Breast epithelium (tissue), 4 donors: Measurements from ENCODE around the gene PER2. TPM values are rescaled to one million over a fixed set of nuclear protein-coding genes. Genes with fewer than 3 reads are reported as not detected.

Source experiments
- DNase-seq, 2 donors: peaks; one replicate each; pipeline ENCODE4 v3.0.0-alpha.2; 2019; ENCODE audit warnings: low spot score in 2 of 2
- H3K27ac ChIP-seq, 2 donors: fragments of 200-600 bp; sonication (generic) in 1 of 2; one replicate each; pipeline ENCODE4 v1.5.1; 2016 to 2019; ENCODE audit warnings: mild to moderate bottlenecking in 1 of 2
- H3K27me3 ChIP-seq, 2 donors: fragments of 200-600 bp; sonication (generic) in 1 of 2; one replicate each; pipeline versions ENCODE4 v1.5.1 to v1.6.0; 2017 to 2019; ENCODE audit warnings: control low read depth in 1 of 2, mild to moderate bottlenecking in 1 of 2
- H3K36me3 ChIP-seq: fragments of 200-600 bp; one replicate; pipeline ENCODE4 v1.5.1; 2019
- H3K4me1 ChIP-seq, 2 donors: fragments of 200-600 bp; sonication (generic); one replicate each; pipeline ENCODE4 v1.5.1; 2016 to 2019; ENCODE audit warnings: control low read depth in 1 of 2
- H3K4me3 ChIP-seq, 3 donors: fragments of 200-600 bp; sonication (generic); 1 replicate in 2 of 3; 2 replicates in 1 of 3; pipeline ENCODE4 v1.5.1; 2016 to 2019; ENCODE audit warnings: mild to moderate bottlenecking in 3 of 3, moderate library complexity in 2 of 3
- H3K9me3 ChIP-seq, 2 donors: fragments of 200-600 bp; sonication (generic) in 1 of 2; one replicate each; pipeline ENCODE4 v1.5.1; 2016 to 2019; ENCODE audit warnings: control low read depth in 1 of 2
- POLR2A ChIP-seq: fragments of 450-650 bp; IDR thresholded peaks from one replicate; pipeline ENCODE4 v1.6.1; 2016; ENCODE audit warnings: antibody characterized with exemption, mild to moderate bottlenecking, moderate library complexity
- POLR2AphosphoS5 ChIP-seq, 3 donors: sonication (generic); formaldehyde crosslinking; IDR thresholded peaks; one replicate each; pipeline ENCODE4 v1.6.1; 2017; ENCODE audit warnings: antibody characterized with exemption in 3 of 3
- intact Hi-C: fragments of 100-400 bp; cut with DNase I; formaldehyde crosslinking; loops from one replicate; pipeline ENCODE4 v1.15.1; 2023; ENCODE audit warnings: low total_unique reads
- total RNA-seq, 3 donors: library from RNA; depleted of rRNA; stranded (reverse); fragments of >200 nt; gene quantifications; one replicate each; pipeline ENCODE4 v1.1.0, GENCODE V29; 2016
- TF ChIP-seq, protein P1 (sequence below), 3 donors: fragments of 450-650 bp; IDR thresholded peaks; one replicate each; pipeline ENCODE4 v1.5.1; 2016 to 2017; ENCODE audit warnings: antibody characterized with exemption in 3 of 3, mild to moderate bottlenecking in 3 of 3, moderate library complexity in 3 of 3

The PER2 gene
- total RNA-seq, 3 donors from 2014 or later: 14.1 to 29.7 (median 16.1) TPM

DNA sequence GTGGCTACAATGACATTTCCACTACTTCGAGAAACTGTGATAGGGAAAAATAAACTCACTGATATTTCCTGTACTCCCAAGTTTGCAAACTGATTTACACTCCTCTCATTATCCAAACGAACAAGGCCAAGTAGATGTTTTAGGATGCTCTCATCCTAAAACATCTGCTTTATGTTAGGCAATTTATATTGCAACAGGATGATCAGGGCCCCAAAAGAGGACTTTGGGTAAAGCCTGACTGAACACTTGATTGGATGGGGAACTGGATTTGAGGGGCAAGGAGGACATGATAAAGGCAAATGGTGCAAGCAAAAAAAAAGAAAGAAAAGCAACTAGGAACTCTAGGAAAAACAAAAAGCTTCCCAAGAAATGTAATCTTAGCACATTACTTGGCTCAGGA is 46.4 kb downstream of the PER2 start:
- intact Hi-C loops: no loop called here
- H3K4me1 ChIP-seq: peaks cover 6 to 9% of the 10 kb centered on the region in 2 donors
- no peak overlapping the region for H3K27ac ChIP-seq
- H3K36me3 ChIP-seq: no peaks in the 10 kb centered on the region
- H3K4me3 ChIP-seq: no peak overlapping the region
- no peaks in the 10 kb centered on the region for H3K9me3 ChIP-seq
- no peak for DNase-seq
- TF ChIP-seq, protein P1, sequence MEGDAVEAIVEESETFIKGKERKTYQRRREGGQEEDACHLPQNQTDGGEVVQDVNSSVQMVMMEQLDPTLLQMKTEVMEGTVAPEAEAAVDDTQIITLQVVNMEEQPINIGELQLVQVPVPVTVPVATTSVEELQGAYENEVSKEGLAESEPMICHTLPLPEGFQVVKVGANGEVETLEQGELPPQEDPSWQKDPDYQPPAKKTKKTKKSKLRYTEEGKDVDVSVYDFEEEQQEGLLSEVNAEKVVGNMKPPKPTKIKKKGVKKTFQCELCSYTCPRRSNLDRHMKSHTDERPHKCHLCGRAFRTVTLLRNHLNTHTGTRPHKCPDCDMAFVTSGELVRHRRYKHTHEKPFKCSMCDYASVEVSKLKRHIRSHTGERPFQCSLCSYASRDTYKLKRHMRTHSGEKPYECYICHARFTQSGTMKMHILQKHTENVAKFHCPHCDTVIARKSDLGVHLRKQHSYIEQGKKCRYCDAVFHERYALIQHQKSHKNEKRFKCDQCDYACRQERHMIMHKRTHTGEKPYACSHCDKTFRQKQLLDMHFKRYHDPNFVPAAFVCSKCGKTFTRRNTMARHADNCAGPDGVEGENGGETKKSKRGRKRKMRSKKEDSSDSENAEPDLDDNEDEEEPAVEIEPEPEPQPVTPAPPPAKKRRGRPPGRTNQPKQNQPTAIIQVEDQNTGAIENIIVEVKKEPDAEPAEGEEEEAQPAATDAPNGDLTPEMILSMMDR (IDR thresholded peaks at IDR 0.05): no peak
- no peak for TF ChIP-seq POLR2AphosphoS5 (IDR thresholded peaks at IDR 0.05)
- no peak for TF ChIP-seq POLR2A
- peaks cover 6 to 8% of the 10 kb centered on the region in 2 donors for H3K27me3 ChIP-seq

DNA sequence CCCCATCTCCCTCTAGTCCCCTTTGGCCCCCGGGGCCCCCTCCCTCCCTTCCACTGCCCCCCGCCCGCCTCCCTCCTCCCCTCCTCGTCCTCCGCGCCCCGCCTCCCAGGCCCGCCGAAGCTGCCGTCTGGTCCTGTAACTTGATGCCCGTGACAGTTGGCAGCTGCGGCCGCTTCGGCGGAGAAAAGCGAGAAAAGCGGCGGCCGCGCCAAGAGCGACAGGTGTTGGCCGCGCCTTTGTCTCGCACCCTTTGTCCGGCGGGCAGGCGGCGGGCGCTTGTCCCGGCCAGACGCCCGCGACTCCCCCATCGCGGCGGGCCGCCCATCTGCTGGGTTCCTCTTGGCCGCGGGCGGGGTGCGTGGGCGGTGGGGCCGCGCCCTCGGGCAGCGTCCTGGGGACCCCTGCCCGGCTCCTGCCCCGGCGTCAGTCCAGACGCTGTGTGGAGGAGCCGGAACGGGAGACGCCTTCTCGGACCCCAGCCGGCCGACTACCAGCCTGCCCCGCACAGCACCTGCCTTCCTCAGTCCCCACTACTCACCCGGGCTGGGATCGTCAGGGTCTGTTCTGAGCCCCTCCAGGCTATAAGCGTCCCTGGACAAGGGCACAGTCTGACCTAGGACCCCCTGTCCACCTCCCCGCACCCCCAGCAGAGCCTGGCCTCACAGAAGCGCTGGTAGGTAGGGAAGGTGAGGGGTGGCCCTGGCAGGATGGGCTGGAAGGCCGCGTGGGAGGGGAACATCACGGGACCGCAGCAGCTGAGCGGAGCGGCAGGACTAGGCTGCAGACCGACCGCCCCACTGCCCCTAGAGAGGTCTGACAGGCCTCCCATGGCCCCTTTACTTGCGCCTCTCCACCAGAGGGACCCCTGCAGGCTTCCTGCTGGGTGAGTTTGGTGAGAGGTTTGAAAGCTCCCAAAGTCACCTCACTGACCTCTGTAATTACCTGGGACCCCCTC is 47.4 kb downstream of the PER2 start:
- intact Hi-C loops: no loop called here
- no peaks in the 10 kb centered on the region for H3K36me3 ChIP-seq
- peak overlapping the region in 2 of 3 donors; percentile 68 to 92 for H3K4me3 ChIP-seq
- H3K4me1 ChIP-seq: peaks cover 6 to 9% of the 10 kb centered on the region in 2 donors
- peak; percentile 53 to 76 for DNase-seq
- TF ChIP-seq POLR2A (no peak), POLR2AphosphoS5 (IDR thresholded peaks at IDR 0.05) (no peak)
- TF ChIP-seq, protein P1 (IDR thresholded peaks at IDR 0.05): no peak
- peaks cover 6 to 8% of the 10 kb centered on the region in 2 donors for H3K27me3 ChIP-seq
- no peaks in the 10 kb centered on the region for H3K9me3 ChIP-seq
- no peak overlapping the region for H3K27ac ChIP-seq

DNA sequence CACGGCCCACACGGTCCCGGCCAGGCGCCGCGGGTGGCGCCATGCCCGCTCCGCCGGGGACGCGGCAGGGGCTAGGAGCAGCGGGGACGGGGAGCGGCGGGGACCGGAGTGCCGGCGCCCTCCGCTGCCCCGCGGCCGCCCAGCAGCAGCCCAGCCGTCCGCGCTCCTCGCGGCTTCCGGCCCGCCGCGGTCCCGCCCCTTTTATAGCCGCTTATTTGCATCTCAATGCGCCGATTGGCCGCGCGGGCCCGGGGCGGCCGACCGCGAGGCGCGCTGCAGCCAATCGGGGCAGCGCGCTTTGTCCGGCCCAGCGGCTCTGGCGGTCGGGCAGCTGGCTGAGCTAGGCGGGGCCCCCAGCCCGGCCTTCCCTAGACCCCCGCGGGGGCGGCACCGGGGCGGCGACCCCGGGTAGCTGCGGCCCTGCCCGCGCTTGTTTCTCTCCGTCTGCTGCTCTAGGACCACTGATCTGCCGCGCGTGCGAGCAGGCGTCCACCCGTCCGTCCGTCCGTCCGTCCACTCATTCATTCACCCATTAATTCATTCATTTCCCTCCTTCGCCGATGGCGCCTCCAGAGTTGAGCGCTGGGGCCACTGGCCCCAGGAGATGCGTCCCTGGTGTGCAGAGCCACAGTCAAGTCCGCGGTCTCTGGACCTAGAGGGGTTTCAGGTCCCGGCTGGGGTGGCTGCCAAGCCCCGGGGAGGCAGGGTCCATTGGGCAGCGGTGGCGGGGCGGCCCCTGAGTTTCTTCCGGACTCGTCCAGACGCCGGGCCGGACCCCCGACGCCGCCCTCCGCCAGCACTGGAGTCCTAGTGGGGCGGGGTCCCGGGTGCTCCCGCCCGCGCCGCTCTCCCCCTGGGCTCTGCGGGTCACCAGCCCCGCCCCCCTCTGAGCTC is 48.3 kb downstream of the PER2 start, which contains the start of gene HES6:
HES6 (minus strand) TSS at position 176 of the 894 bp plus-strand sequence; CDS start at position 43, 133 bp downstream.
- TF ChIP-seq, protein P1 (IDR thresholded peaks at IDR 0.05): peak in 1 of 3 donors; percentile 10
- TF ChIP-seq POLR2AphosphoS5 (IDR thresholded peaks at IDR 0.05) (peak in 1 of 3 donors; percentile 34), POLR2A (no peak)
- peak; percentile 83 to 84 for DNase-seq
- Histone ChIP-seq H3K27ac (peak within 1 kb of the TSS in 1 of 2 donors; percentile 9), H3K4me1 (peaks cover 6 to 9% of the 10 kb centered on the region in 2 donors), H3K36me3 (no peaks in the 10 kb centered on the region), H3K9me3 (no peaks in the 10 kb centered on the region), H3K4me3 (peak within 1 kb of the TSS; percentile 50 to 92 (median 68)), H3K27me3 (peaks cover 6 to 8% of the 10 kb centered on the region in 2 donors)
- intact Hi-C loops: no loop called here

DNA sequence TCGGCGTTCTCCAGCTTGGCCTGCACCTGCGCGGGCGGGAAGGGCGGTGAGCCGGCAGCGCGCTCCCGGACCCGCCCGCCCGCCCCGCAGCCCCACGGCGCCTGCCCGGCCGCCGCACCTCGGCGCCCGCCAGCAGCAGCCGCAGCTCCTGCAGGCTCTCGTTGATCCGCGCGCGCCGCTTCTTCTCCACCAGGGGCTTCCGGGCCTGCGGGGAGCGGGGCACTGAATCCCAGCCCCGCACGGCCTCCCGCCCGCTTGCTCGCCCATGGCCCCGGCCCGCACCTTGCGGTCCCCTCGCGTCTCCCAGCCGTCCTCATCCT is 48.9 kb downstream of the PER2 start:
- peak overlapping the region; percentile 50 to 92 (median 68) for H3K4me3 ChIP-seq
- DNase-seq: peak in 1 of 2 donors; percentile 51
- TF ChIP-seq POLR2A (no peak), POLR2AphosphoS5 (IDR thresholded peaks at IDR 0.05) (no peak)
- TF ChIP-seq, protein P1 (IDR thresholded peaks at IDR 0.05): no peak
- intact Hi-C loops: no loop called here
- H3K36me3 ChIP-seq: no peaks in the 10 kb centered on the region
- peaks cover 6 to 9% of the 10 kb centered on the region in 2 donors for H3K4me1 ChIP-seq
- H3K9me3 ChIP-seq: no peaks in the 10 kb centered on the region
- H3K27me3 ChIP-seq: peaks cover 6 to 8% of the 10 kb centered on the region in 2 donors
- H3K27ac ChIP-seq: peak overlapping the region in 1 of 2 donors; percentile 9
